K562 (cell line): Measurements from ENCODE around the gene PLCB1. TPM values are rescaled to one million over a fixed set of nuclear protein-coding genes. Genes with fewer than 3 reads are reported as not detected.
"Not testable (repeated sequence)": the region's sequence is repeated elsewhere in the genome, so short reads cannot be mapped to it uniquely, and the experiment has no call there.

Experiments used
- ATAC-seq: fragments of 200-7000 bp; cut with Tn5 transposase; 3 replicates; pipeline ENCODE4 v1.9.1; 2020; ENCODE audit warnings: moderate library complexity
- BruUV-seq: library from RNA; stranded (reverse); fragments of 400-500 nt; replicated peaks from 2 replicates; lab custom pipeline; 2021; lab: Mats Ljungman, UMichigan
- CTCF ChIA-PET: fragments of 300-600 bp; formaldehyde crosslinking; extraction: SDS; loops from one replicate; lab custom pipeline; 2021; ENCODE audit warnings: low intra/inter-chr PET ratio; lab: Yijun Ruan, JAX
- POLR2A ChIA-PET: fragments of 300-600, 350-650 bp; sonication (Branson Sonifier 250); formaldehyde crosslinking; extraction: SDS; loops from one replicate; lab custom pipeline; 2021; ENCODE audit warnings: antibody characterized with exemption, inconsistent platforms; lab: Yijun Ruan, JAX
- DNase-seq, 4 experiments: peaks; one replicate each; pipeline versions ENCODE4 v3.0.0 to v3.0.0-alpha.2; 2011 to 2018; ENCODE audit warnings: low spot score in 3 of 4, mixed read lengths in 3 of 4; ENCODE audit errors: extremely low read depth in 1 of 4
- FAIRE-seq: peaks from 2 replicates; lab custom pipeline; 2011; peaks lifted over from hg19 to GRCh38; lab: Jason Lieb, UNC
- H2AFZ ChIP-seq: 2 replicates; pipeline ENCODE4 v1.6.0; 2011; ENCODE audit warnings: low read depth, low read length, control low read depth, inconsistent platforms
- H3K27ac ChIP-seq: fragments of 200-600 bp; 3 replicates; pipeline ENCODE4 v1.8.0; 2011; ENCODE audit warnings: low read depth, mild to moderate bottlenecking, control low read depth, inconsistent platforms, low read length, moderate library complexity, mixed read lengths; ENCODE audit errors: extremely low read depth
- H3K27me3 ChIP-seq, 2 experiments: fragments of 300-600 bp in 1 of 2; 2 replicates in 1 of 2; 3 replicates in 1 of 2; pipeline versions ENCODE4 v1.6.0 to v1.8.0; 2011; ENCODE audit warnings: inconsistent platforms in 2 of 2, low read length in 2 of 2, mild to moderate bottlenecking in 1 of 2, mixed read lengths in 1 of 2, moderate library complexity in 1 of 2; ENCODE audit not compliant: control insufficient read depth in 2 of 2, insufficient read depth in 2 of 2
- H3K36me3 ChIP-seq: fragments of 300-600 bp; 3 replicates; pipeline ENCODE4 v1.8.0; 2011; ENCODE audit warnings: mild to moderate bottlenecking, low read length, inconsistent platforms; ENCODE audit not compliant: control insufficient read depth, insufficient read depth
- H3K4me1 ChIP-seq, 2 experiments: fragments of 200-600 bp in 1 of 2; replicated peaks in 1 of 2; 2 replicates in 1 of 2; 3 replicates in 1 of 2; pipeline versions ENCODE4 v1.5.1 to v1.8.0; 2011; ENCODE audit warnings: inconsistent platforms in 2 of 2, low read length in 2 of 2, mild to moderate bottlenecking in 1 of 2, mixed read lengths in 1 of 2, moderate library complexity in 1 of 2; ENCODE audit not compliant: control insufficient read depth in 2 of 2, insufficient read depth in 2 of 2
- H3K4me2 ChIP-seq: 2 replicates; pipeline ENCODE4 v1.6.1; 2011; ENCODE audit warnings: low read length, control low read depth, inconsistent platforms, mixed read lengths; ENCODE audit not compliant: insufficient read depth
- H3K4me3 ChIP-seq: fragments of 200-600 bp; sonication (generic), shearing (Covaris generic); 2 replicates; pipeline ENCODE4 v1.5.1; 2016; ENCODE audit warnings: control low read depth, inconsistent platforms
- H3K79me2 ChIP-seq: fragments of 200-600 bp; 3 replicates; pipeline ENCODE4 v1.8.0; 2011; ENCODE audit warnings: low read length, inconsistent platforms; ENCODE audit not compliant: control insufficient read depth, insufficient read depth
- H3K9ac ChIP-seq, 2 experiments: 2 replicates each; pipeline versions ENCODE4 v1.6.0 to v1.6.1; 2011; ENCODE audit warnings: low read depth in 2 of 2, low read length in 2 of 2, control low read depth in 1 of 2, inconsistent platforms in 1 of 2, mild to moderate bottlenecking in 1 of 2, mixed read lengths in 1 of 2; ENCODE audit not compliant: insufficient read depth in 1 of 2
- H3K9me1 ChIP-seq: one replicate; pipeline ENCODE4 v1.6.0; 2011; ENCODE audit warnings: inconsistent platforms, mild to moderate bottlenecking, low read length, moderate library complexity; ENCODE audit not compliant: control insufficient read depth, insufficient read depth
- H3K9me3 ChIP-seq: replicated peaks from 2 replicates; pipeline ENCODE4 v1.5.1; 2011; ENCODE audit warnings: low read depth, low read length, inconsistent platforms; ENCODE audit not compliant: control insufficient read depth, insufficient read depth
- H4K20me1 ChIP-seq: replicated peaks from 2 replicates; pipeline ENCODE4 v1.6.1; 2011; ENCODE audit warnings: low read length, inconsistent platforms, mixed read lengths; ENCODE audit not compliant: control insufficient read depth, insufficient read depth
- ATF1 ChIP-seq, 2 experiments: fragments of 450-650 bp in 1 of 2; IDR thresholded peaks; 2 replicates each; pipeline ENCODE4 v1.6.1; 2016; ENCODE audit warnings: missing compliant biosample characterization in 1 of 2, missing genetic modification characterization in 1 of 2
- BCLAF1 ChIP-seq, 2 experiments: fragments of 450-650 bp in 1 of 2; IDR thresholded peaks; 2 replicates each; pipeline ENCODE4 v1.6.1; 2011 to 2017; ENCODE audit warnings: low read depth in 2 of 2, antibody characterized with exemption in 1 of 2, borderline replicate concordance in 1 of 2, low read length in 1 of 2, mild to moderate bottlenecking in 1 of 2, mixed read lengths in 1 of 2; ENCODE audit not compliant: control insufficient read depth in 1 of 2
- CXXC5 ChIP-seq: fragments of 250-450 bp; sonication (Bioruptor Pico); IDR thresholded peaks from 2 replicates; pipeline ENCODE4 v1.8.0; 2022; ENCODE audit warnings: inconsistent platforms, mild to moderate bottlenecking, moderate library complexity
- ETS2 ChIP-seq: IDR thresholded peaks from 2 replicates; pipeline ENCODE4 v1.6.1; 2016; ENCODE audit warnings: borderline replicate concordance, missing genetic modification characterization, mild to moderate bottlenecking, moderate library complexity, missing compliant biosample characterization; ENCODE audit not compliant: poor library complexity, severe bottlenecking
- IRF2 ChIP-seq: sonication (generic); formaldehyde crosslinking; IDR thresholded peaks from 2 replicates; pipeline ENCODE4 v1.8.1; 2022; ENCODE audit warnings: mild to moderate bottlenecking, missing genetic modification reagents
- NR3C1 ChIP-seq: sonication (generic); formaldehyde crosslinking; IDR thresholded peaks from 2 replicates; pipeline ENCODE4 v1.8.1; 2022; ENCODE audit warnings: missing genetic modification reagents
- POLR3A ChIP-seq: IDR thresholded peaks from 2 replicates; pipeline ENCODE4 v1.6.1; 2011; ENCODE audit warnings: borderline replicate concordance, mild to moderate bottlenecking, moderate library complexity; ENCODE audit not compliant: insufficient read length, insufficient read depth; ENCODE audit errors: extremely low read depth
- POLR3G ChIP-seq: IDR thresholded peaks from 2 replicates; pipeline ENCODE4 v1.6.1; 2011; ENCODE audit not compliant: insufficient read length, insufficient replicate concordance; ENCODE audit errors: extremely low read depth
- ZBTB1 ChIP-seq: sonication (generic); formaldehyde crosslinking; IDR thresholded peaks from 2 replicates; pipeline ENCODE4 v1.8.1; 2023; ENCODE audit warnings: missing genetic modification reagents, low read depth, mild to moderate bottlenecking, borderline replicate concordance
- ZKSCAN1 ChIP-seq: fragments of 150-350 bp; IDR thresholded peaks from 2 replicates; pipeline ENCODE4 v1.6.1; 2016; ENCODE audit warnings: low read depth, low read length
- ZNF75A ChIP-seq: fragments of 450-650 bp; formaldehyde crosslinking; IDR thresholded peaks from 2 replicates; pipeline ENCODE4 v1.4.0; 2020; ENCODE audit warnings: mild to moderate bottlenecking
- ZNF778 ChIP-seq: fragments of 450-650 bp; formaldehyde crosslinking; IDR thresholded peaks from 2 replicates; pipeline ENCODE4 v1.4.0; 2020; ENCODE audit warnings: mild to moderate bottlenecking, moderate library complexity
- WGBS: fragments of 100-300 bp; shearing (Covaris generic); methylation state at CpG from one replicate; pipeline ENCODE4 v1.1.6; 2016; ENCODE audit warnings: low coverage, mixed read lengths; ENCODE audit not compliant: insufficient coverage; ENCODE audit errors: missing lambda C conversion rate; 5-methylcytosine and 5-hydroxymethylcytosine counted together
- in situ Hi-C: fragments of 300-500 bp; cut with MboI; formaldehyde crosslinking; loops from 4 replicates; pipeline ENCODE4 v1.15.0; 2018; ENCODE audit warnings: inconsistent platforms, mixed read lengths
- intact Hi-C: fragments of 100-400 bp; cut with micrococcal nuclease; formaldehyde crosslinking; loops from 2 replicates; pipeline ENCODE4 v1.14.2; 2022
- polyA plus RNA-seq, 8 experiments: library from polyadenylated mRNA; depleted of rRNA in 4 of 8; stranded (reverse) in 5 of 8; unstranded in 3 of 8; fragments of >200 nt; fragmentation: Nextera tagmentation in 2 of 8; fragmentation: Illumina TruSeq in 1 of 8; extraction: Ambion mirVana in 2 of 8; extraction: Trizol in 1 of 8; gene quantifications; 2 replicates each; pipeline versions ENCODE4 v1.2.1 to v1.2.3, GENCODE V29; 2011 to 2014; ENCODE audit warnings: inconsistent platforms in 1 of 8, missing spikeins in 1 of 8
- total RNA-seq, 7 experiments: library from RNA; depleted of rRNA in 6 of 7; stranded (reverse); fragments of >200 nt in 6 of 7; fragmentation: Illumina TruSeq in 2 of 7; extraction: Trizol in 2 of 7; gene quantifications; 2 replicates each; pipeline versions ENCODE4 v1.2.1 to v1.2.3, GENCODE V29; 2011 to 2021; ENCODE audit warnings: low replicate concordance in 1 of 7

PLCB1 gene
- total and polyA plus RNA-seq, 9 of the 15 experiments (the other 6 are each of a cell fraction or from before 2014, with no cell fraction given): 0.34 to 3.1 (median 1.3) TPM

- H3K79me2 ChIP-seq, H4K20me1 ChIP-seq, intact Hi-C loops, H3K4me1 ChIP-seq, H3K4me3 ChIP-seq, POLR2A ChIA-PET, H3K9ac ChIP-seq, H3K9me3 ChIP-seq, DNase-seq, FAIRE-seq, H3K27me3 ChIP-seq, H3K36me3 ChIP-seq, BruUV-seq, H3K27ac ChIP-seq, CTCF ChIA-PET, H3K9me1 ChIP-seq, H2AFZ ChIP-seq, H3K4me2 ChIP-seq, ATAC-seq: not testable (repeated sequence)
- in situ Hi-C loops: loop anchor here (25.0 kb wide), 1 partner anchor 1811 kb away; no protein-coding TSS in a partner anchor
- 0 out of 2 replicates have a peak, but pooled peaks have one; percentile 7 for TF ChIP-seq CXXC5
- 4% methylated on average over 5 of the region's 18 CpGs for whole genome bisulfite sequencing
These were observed 469.0 kb downstream of the PLCB1 start for GRCh38 chr20:8600910-8601541.

GRCh38 chr20:8601542-8601912, 469.5 kb downstream of the PLCB1 start:
- intact Hi-C loops: no loop called here
- no peak overlapping the region for H3K9ac ChIP-seq
- H2AFZ ChIP-seq: no peak overlapping the region
- no peaks in the 10 kb centered on the region for H4K20me1 ChIP-seq
- H3K9me3 ChIP-seq: no peaks in the 10 kb centered on the region
- no peaks in the 10 kb centered on the region for H3K27me3 ChIP-seq
- 0% methylated on average over 1 of the region's 1 CpG for WGBS
- DNase-seq (no peak), FAIRE-seq (no peak), ATAC-seq (no peak)
- H3K27ac ChIP-seq: no peak overlapping the region
- BruUV-seq: no TSS peak
- H3K36me3 ChIP-seq: no peaks in the 10 kb centered on the region
- H3K79me2 ChIP-seq: no peaks in the 10 kb centered on the region
- in situ Hi-C loops: loop anchor here (25.0 kb wide), 1 partner anchor 1811 kb away; no protein-coding TSS in a partner anchor
- H3K4me3 ChIP-seq: no peak overlapping the region
- H3K9me1 ChIP-seq: no peaks in the 10 kb centered on the region
- TF ChIP-seq ZNF75A: no peak
- no peak for TF ChIP-seq IRF2 (CRISPR knock-in tag)
- TF ChIP-seq ZKSCAN1: no peak
- no peak for TF ChIP-seq ZNF778 (CRISPR knock-in tag)
- TF ChIP-seq ATF1 (CRISPR knock-in tag; IDR thresholded peaks at IDR 0.05): no peak
- TF ChIP-seq ATF1 (tag; IDR thresholded peaks at IDR 0.05): no peak
- no peak for TF ChIP-seq BCLAF1 (IDR thresholded peaks at IDR 0.05; ENCODE audit: borderline replicate concordance in 1 of 2, control insufficient read depth in 1 of 2, low read depth in 2 of 2, low read length in 1 of 2)
- TF ChIP-seq ZBTB1: no peak
- no peak for TF ChIP-seq POLR3A
- no peak for TF ChIP-seq NR3C1 (CRISPR knock-in tag)
- no peak for TF ChIP-seq ETS2 (tag)
- no peak for TF ChIP-seq POLR3G
- TF ChIP-seq, all 486 proteins: peak for 0
- CTCF ChIA-PET: no interaction called here
- Histone ChIP-seq H3K4me1 (no peaks in the 10 kb centered on the region), H3K4me2 (no peak overlapping the region)
- POLR2A ChIA-PET: no interaction called here
